HL-60 (cell line): ENCODE results near the gene AOPEP.

Source experiments
- CTCF ChIP-seq: IDR thresholded peaks from one replicate; pipeline ENCODE4 v1.5.1; 2011; ENCODE audit warnings: low read length, control low read depth, inconsistent platforms; ENCODE audit not compliant: insufficient read depth
- POLR2AphosphoS5 ChIP-seq: IDR thresholded peaks from 2 replicates; pipeline ENCODE4 v1.6.1; 2012; ENCODE audit warnings: low read depth
- REST ChIP-seq: IDR thresholded peaks from 2 replicates; pipeline ENCODE4 v1.6.1; 2012; ENCODE audit warnings: low read depth; ENCODE audit not compliant: insufficient replicate concordance

DNA sequence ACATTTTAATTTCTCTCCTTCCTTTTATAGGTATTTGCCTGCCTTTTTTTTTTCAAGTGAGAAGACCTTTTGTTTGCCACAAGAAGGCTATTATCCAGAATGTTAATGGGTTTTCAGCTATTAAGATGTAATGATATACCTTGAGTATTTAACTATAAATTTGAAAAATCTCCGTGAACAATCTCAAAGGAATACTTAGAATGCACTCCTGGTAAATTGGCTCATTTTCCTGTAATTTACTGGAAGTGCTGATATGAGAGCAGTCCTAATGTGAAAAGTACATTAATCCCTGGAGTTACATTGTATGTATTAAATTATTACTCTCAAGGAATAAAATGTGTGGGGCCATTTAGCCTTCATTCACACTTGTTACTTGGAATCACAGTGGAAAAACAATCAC lies 32.4 kb downstream of the AOPEP start:
- no peak for TF ChIP-seq CTCF
- TF ChIP-seq POLR2AphosphoS5: no peak
- no peak for TF ChIP-seq REST
